ENCODE results near the gene SPAG7. TPM values are rescaled to one million over a fixed set of nuclear protein-coding genes. Genes with fewer than 3 reads are reported as not detected.

The SPAG7 gene
- total RNA-seq, 1 experiment from 2014 or later = 97.3 TPM

GRCh38 chr17:4949321-4950074 is 18.1 kb downstream of the SPAG7 start (continued):
- TF ChIP-seq STAT6 (CRISPR knock-in tag; conservative IDR thresholded peaks at IDR 0.05; ENCODE audit: low read depth) = no peak
- no peak for TF ChIP-seq RELA (CRISPR knock-in tag; IDR thresholded peaks at IDR 0.05; ENCODE audit: borderline replicate concordance)
- no peak for TF ChIP-seq MLX (CRISPR knock-in tag; IDR thresholded peaks at IDR 0.05)

- Mint-ChIP-seq H3K27ac (peak overlapping the region; percentile 82; the same call in 1 of the 2 replicates), H3K4me3 (peak overlapping the region; percentile 91), H3K9me3 (no peaks in the 10 kb centered on the region), H3K4me1 (peaks cover 47% of the 10 kb centered on the region), H3K36me3 (peaks cover 27% of the 10 kb centered on the region), H3K27me3 (ENCODE audit: low read depth) (no peaks in the 10 kb centered on the region)
- no peak for TF ChIP-seq AFF4 (CRISPR knock-in tag; IDR thresholded peaks at IDR 0.05; ENCODE audit: borderline replicate concordance)
- 0 out of 2 replicates have a peak, but pooled peaks have one; percentile 7 for TF ChIP-seq TEAD1 (CRISPR knock-in tag; IDR thresholded peaks at IDR 0.05)
- no peak for TF ChIP-seq ZNF396 (CRISPR knock-in tag; IDR thresholded peaks at IDR 0.05; ENCODE audit: borderline replicate concordance)
- ChIA-PET CTCF (interaction anchor here (0.6 to 5.4 kb wide), 4 partner anchors 9 to 40 kb away, joined by 3 to 27 read pairs (median 10); partner anchors contain the start of genes RNF167 and SLC25A11), POLR2A (interaction anchor here (1.0 to 3.5 kb wide), 3 partner anchors 9 to 40 kb away, joined by 6 to 45 read pairs (median 18); partner anchors contain the start of genes RNF167, SLC25A11 and SPAG7)
- peak; percentile 78 for DNase-seq (ENCODE audit: low spot score)
- ATAC-seq = peak; percentile 40
These were observed 18.7 kb downstream of the SPAG7 start for GRCh38 chr17:4948931-4949320.

- H3K4me3 Mint-ChIP-seq = peak within 1 kb of the TSS; percentile 91
- TF ChIP-seq FOXP1 (CRISPR knock-in tag; IDR thresholded peaks at IDR 0.05; ENCODE audit: borderline replicate concordance) (peak; percentile 41), USF2 (CRISPR knock-in tag; IDR thresholded peaks at IDR 0.05) (no peak; the same call in 1 of the 2 replicates), NR3C1 (CRISPR knock-in tag; conservative IDR thresholded peaks at IDR 0.05; ENCODE audit: low read depth) (peak; percentile 71; the same call in 1 of the 2 replicates), ESRRA (CRISPR knock-in tag; IDR thresholded peaks at IDR 0.05; ENCODE audit: borderline replicate concordance) (peak; percentile 79; the same call in 1 of the 2 replicates), HMGXB4 (CRISPR knock-in tag; IDR thresholded peaks at IDR 0.05) (peak; percentile 84; the same call in 1 of the 2 replicates), PRRX2 (CRISPR knock-in tag; IDR thresholded peaks at IDR 0.05) (0 out of 2 replicates have a peak, but pooled peaks have one; percentile 55), AR (CRISPR knock-in tag; IDR thresholded peaks at IDR 0.05) (no peak), ZNF416 (CRISPR knock-in tag; IDR thresholded peaks at IDR 0.05) (0 out of 2 replicates have a peak, but pooled peaks have one; percentile 67), MLX (CRISPR knock-in tag; IDR thresholded peaks at IDR 0.05) (0 out of 2 replicates have a peak, but pooled peaks have one; percentile 57)
These were observed 19.3 kb downstream of the SPAG7 start, which contains the start of gene PFN1 for GRCh38 chr17:4948166-4948930. PFN1 (minus strand) TSS chr17:4948530; CDS start chr17:4948394, 136 bp downstream.

More at GRCh38 chr17:4948166-4948930, 19.3 kb downstream of the SPAG7 start, which contains the start of gene PFN1:
- ChIA-PET POLR2A (interaction anchor here (0.8 to 3.5 kb wide), 4 partner anchors 8 to 39 kb away, joined by 3 to 45 read pairs (median 12); partner anchors contain the start of genes RNF167, SLC25A11 and SPAG7), CTCF (interaction anchor here (0.5 to 5.4 kb wide), 5 partner anchors 9 to 160 kb away, joined by 3 to 27 read pairs (median 4); partner anchors contain the start of genes RNF167 and SLC25A11)
- Mint-ChIP-seq H3K9me3 (no peaks in the 10 kb centered on the region), H3K27me3 (ENCODE audit: low read depth) (no peaks in the 10 kb centered on the region), H3K36me3 (peaks cover 27% of the 10 kb centered on the region), H3K4me1 (peaks cover 43% of the 10 kb centered on the region), H3K27ac (peak within 1 kb of the TSS; percentile 100)
- DNase-seq (ENCODE audit: low spot score) (peak; percentile 85), ATAC-seq (peak; percentile 19)
